ENCODE data around the gene EYA4.

The EYA4 gene

GRCh38 chr6:133399426-133399825, 158.3 kb downstream of the EYA4 start:
- Histone ChIP-seq H3K27me3 (ENCODE audit: insufficient read depth, low read length, poor library complexity, severe bottlenecking) (no peaks in the 10 kb centered on the region), H3K4me1 (ENCODE audit: insufficient read depth, low read length, poor library complexity, severe bottlenecking) (no peaks in the 10 kb centered on the region), H3K9me3 (ENCODE audit: insufficient read depth, low read depth, low read length) (no peaks in the 10 kb centered on the region), H3K4me2 (ENCODE audit: low read depth, low read length, poor library complexity, severe bottlenecking) (no peak overlapping the region), H3K9me2 (replicated peaks; ENCODE audit: low read depth, low read length) (0 out of 2 replicates have a peak, but pooled peaks cover under 1% of the 10 kb centered on the region), H3F3A (ENCODE audit: low read depth) (no peaks in the 10 kb centered on the region), H4K20me1 (ENCODE audit: insufficient read depth, low read length, poor library complexity, severe bottlenecking) (no peaks in the 10 kb centered on the region), H3K4me3 (ENCODE audit: low read length, poor library complexity, severe bottlenecking) (no peak overlapping the region), H3K79me2 (ENCODE audit: insufficient read depth, low read length) (no peaks in the 10 kb centered on the region), H3K9ac (ENCODE audit: low read depth, low read length, poor library complexity, severe bottlenecking) (no peak overlapping the region), H3K36me3 (ENCODE audit: insufficient read depth, low read length) (no peaks in the 10 kb centered on the region), H2AFZ (ENCODE audit: low read length) (no peak overlapping the region)
- no peak for TF ChIP-seq CTCF (conservative IDR thresholded peaks at IDR 0.05; ENCODE audit: low read length)
- no peak for TF ChIP-seq EZH2phosphoT487 (IDR thresholded peaks at IDR 0.05; ENCODE audit: borderline replicate concordance)

DNA sequence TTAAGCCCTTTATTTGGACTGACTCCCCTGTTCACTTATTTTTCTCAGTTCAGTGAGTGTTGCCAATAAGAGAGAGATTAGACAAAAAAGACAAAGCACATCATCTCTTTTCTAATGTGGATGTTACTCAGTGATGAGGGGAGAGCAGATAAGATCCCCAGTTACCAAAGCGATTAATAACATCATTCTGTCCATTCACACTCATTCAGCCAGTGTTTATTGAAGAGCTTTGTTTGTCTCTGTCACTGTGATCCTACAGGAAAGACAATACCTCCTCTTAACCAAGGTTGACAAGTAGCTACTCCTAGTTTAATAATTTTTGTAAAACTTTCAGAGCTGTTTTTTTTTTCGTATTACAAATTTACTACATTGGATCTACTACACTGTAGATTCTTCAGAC, 163.0 kb downstream of the EYA4 start:
- Histone ChIP-seq H4K20me1 (ENCODE audit: insufficient read depth, low read length, poor library complexity, severe bottlenecking) (no peaks in the 10 kb centered on the region), H3K36me3 (ENCODE audit: insufficient read depth, low read length) (no peaks in the 10 kb centered on the region), H3K9ac (ENCODE audit: low read depth, low read length, poor library complexity, severe bottlenecking) (no peak overlapping the region), H3K9me2 (replicated peaks; ENCODE audit: low read depth, low read length) (0 out of 2 replicates have a peak, but pooled peaks cover 3% of the 10 kb centered on the region), H3K4me1 (ENCODE audit: insufficient read depth, low read length, poor library complexity, severe bottlenecking) (no peaks in the 10 kb centered on the region), H2AFZ (ENCODE audit: low read length) (no peak overlapping the region), H3F3A (ENCODE audit: low read depth) (no peaks in the 10 kb centered on the region), H3K79me2 (ENCODE audit: insufficient read depth, low read length) (no peaks in the 10 kb centered on the region), H3K27me3 (ENCODE audit: insufficient read depth, low read length, poor library complexity, severe bottlenecking) (no peaks in the 10 kb centered on the region), H3K4me2 (ENCODE audit: low read depth, low read length, poor library complexity, severe bottlenecking) (no peak overlapping the region), H3K4me3 (ENCODE audit: low read length, poor library complexity, severe bottlenecking) (no peak overlapping the region), H3K9me3 (ENCODE audit: insufficient read depth, low read depth, low read length) (no peaks in the 10 kb centered on the region)
- no peak for TF ChIP-seq EZH2phosphoT487 (IDR thresholded peaks at IDR 0.05; ENCODE audit: borderline replicate concordance)
- no peak for TF ChIP-seq CTCF (conservative IDR thresholded peaks at IDR 0.05; ENCODE audit: low read length)

GRCh38 chr6:133404728-133405127, 163.6 kb downstream of the EYA4 start:
- no peaks in the 10 kb centered on the region for H3K79me2 ChIP-seq (ENCODE audit: insufficient read depth, low read length)
- no peaks in the 10 kb centered on the region for H3K4me1 ChIP-seq (ENCODE audit: insufficient read depth, low read length, poor library complexity, severe bottlenecking)
- H3K9me2 ChIP-seq (replicated peaks; ENCODE audit: low read depth, low read length), result 0 out of 2 replicates have a peak, but pooled peaks cover 3% of the 10 kb centered on the region
- no peaks in the 10 kb centered on the region for H4K20me1 ChIP-seq (ENCODE audit: insufficient read depth, low read length, poor library complexity, severe bottlenecking)
- no peak overlapping the region for H2AFZ ChIP-seq (ENCODE audit: low read length)
- H3K9me3 ChIP-seq (ENCODE audit: insufficient read depth, low read depth, low read length), result no peaks in the 10 kb centered on the region
- H3K4me3 ChIP-seq (ENCODE audit: low read length, poor library complexity, severe bottlenecking), result no peak overlapping the region
- no peak overlapping the region for H3K4me2 ChIP-seq (ENCODE audit: low read depth, low read length, poor library complexity, severe bottlenecking)
- TF ChIP-seq CTCF (conservative IDR thresholded peaks at IDR 0.05; ENCODE audit: low read length) (no peak), EZH2phosphoT487 (IDR thresholded peaks at IDR 0.05; ENCODE audit: borderline replicate concordance) (no peak)
- H3F3A ChIP-seq (ENCODE audit: low read depth), result no peaks in the 10 kb centered on the region
- H3K27me3 ChIP-seq (ENCODE audit: insufficient read depth, low read length, poor library complexity, severe bottlenecking), result no peaks in the 10 kb centered on the region
- H3K36me3 ChIP-seq (ENCODE audit: insufficient read depth, low read length), result no peaks in the 10 kb centered on the region
- no peak overlapping the region for H3K9ac ChIP-seq (ENCODE audit: low read depth, low read length, poor library complexity, severe bottlenecking)
